HG03460 (cell line): ENCODE data around the gene PHLPP1.
A peak's percentile ranks its signal among the peaks of the same experiment; 100 is the strongest.

Source experiments
- ATAC-seq: cut with Tn5 transposase; IDR thresholded peaks from one replicate; pipeline ENCODE4 v1.9.1; 2021; ENCODE audit not compliant: unreplicated experiment

PHLPP1 gene

GRCh38 chr18:62975785-62976184 is 260.4 kb downstream of the PHLPP1 start:
- no peak for ATAC-seq

DNA sequence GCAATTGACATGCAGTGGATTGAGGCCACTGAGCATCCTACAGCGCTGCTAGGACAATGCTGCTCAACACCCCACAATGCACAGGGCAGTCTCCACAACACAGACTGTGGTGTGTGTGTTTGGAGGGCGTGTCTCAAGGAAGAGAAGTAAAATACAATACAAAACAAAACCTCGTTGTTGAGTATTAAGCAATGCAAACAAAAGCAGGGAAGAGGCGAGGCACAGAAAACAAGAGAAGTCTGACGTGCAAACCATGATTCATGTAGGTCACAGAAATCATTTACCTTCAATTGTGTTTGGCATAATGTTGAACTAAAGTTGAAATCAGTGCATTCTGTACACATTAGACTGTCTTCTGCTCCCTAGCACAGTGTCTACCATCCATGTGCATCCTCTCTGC is 260.9 kb downstream of the PHLPP1 start:
- no peak for ATAC-seq

GRCh38 chr18:62977512-62977911 is 262.2 kb downstream of the PHLPP1 start:
- ATAC-seq = no peak

GRCh38 chr18:62978251-62979049 is 263.1 kb downstream of the PHLPP1 start:
- no peak for ATAC-seq

DNA sequence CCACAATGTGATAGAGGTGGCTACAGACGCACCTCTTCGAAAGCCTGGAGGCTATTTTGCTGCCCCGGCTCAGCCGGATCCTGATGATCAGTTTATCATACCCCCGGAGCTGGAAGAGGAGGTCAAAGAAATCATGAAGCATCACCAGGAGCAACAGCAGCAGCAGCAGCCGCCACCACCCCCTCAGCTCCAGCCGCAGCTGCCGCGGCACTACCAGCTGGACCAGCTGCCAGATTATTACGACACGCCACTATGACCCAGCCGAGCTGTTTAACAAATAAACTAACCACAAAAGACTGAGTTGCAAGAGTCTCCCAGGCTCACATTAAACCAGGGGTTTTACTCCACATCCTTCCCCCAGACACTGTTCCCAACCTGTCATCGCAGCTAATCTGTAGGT is 263.8 kb downstream of the PHLPP1 start:
- ATAC-seq = no peak

DNA sequence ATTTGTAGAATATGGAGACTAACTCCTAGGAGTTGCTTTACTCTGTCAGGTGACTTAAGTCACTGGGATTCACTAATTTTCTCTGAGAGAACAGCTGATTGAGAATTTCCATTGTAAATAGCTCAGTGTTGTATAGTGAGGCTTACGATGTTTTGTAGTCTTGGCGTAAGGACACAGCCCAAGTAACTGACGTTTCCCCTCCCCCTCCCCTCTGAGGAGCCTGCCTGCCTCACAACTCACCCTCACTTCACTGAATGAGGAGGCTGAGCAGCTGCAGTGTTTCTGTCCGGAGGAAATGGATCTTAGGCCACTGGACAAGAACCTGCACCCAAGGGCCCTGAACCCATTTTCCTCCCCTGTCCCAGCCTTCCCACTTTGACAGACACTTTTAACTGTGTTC is 264.6 kb downstream of the PHLPP1 start:
- no peak for ATAC-seq

GRCh38 chr18:62981566-62981965 is 266.2 kb downstream of the PHLPP1 start:
- ATAC-seq = no peak

- ATAC-seq = peak; percentile 53
Observed at GRCh38 chr18:62982600-62983251, 267.4 kb downstream of the PHLPP1 start.

DNA sequence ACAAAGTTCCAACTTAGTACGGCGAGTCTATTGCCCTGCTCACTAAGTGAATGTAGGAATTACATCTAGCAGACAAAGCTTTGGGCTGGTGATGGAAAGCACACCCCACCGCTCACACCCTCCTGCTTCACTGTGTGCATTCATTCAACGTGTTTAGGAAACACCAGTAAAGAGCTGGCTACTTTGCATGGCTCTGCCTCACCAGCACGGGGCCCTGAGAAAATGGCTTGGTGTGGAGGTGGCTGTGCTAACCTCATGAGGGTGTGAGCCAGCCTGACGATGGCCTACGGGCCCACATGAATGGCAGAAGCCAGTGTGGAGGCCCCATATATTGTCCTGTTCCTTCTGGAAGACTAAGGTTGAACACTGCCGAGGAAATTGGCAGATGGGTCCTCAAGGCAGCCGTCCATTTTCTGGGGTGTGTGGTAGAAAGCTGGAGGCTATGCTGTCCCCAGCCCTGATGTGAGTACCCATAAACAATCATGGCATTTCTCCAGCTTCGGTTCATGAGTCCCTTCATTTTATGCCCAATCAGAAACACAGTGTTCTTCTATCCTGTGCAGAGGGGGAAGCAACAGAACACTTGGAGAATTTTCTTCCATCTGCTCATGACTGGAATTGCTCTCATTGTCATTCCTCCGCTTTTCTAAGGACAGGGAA is 269.4 kb downstream of the PHLPP1 start:
- ATAC-seq = no peak

- no peak for ATAC-seq
Observed at GRCh38 chr18:62986490-62986889, 271.1 kb downstream of the PHLPP1 start.

GRCh38 chr18:62987055-62987830 is 271.9 kb downstream of the PHLPP1 start:
- no peak for ATAC-seq

- ATAC-seq = no peak
Observed at GRCh38 chr18:62987859-62988258, 272.5 kb downstream of the PHLPP1 start.

DNA sequence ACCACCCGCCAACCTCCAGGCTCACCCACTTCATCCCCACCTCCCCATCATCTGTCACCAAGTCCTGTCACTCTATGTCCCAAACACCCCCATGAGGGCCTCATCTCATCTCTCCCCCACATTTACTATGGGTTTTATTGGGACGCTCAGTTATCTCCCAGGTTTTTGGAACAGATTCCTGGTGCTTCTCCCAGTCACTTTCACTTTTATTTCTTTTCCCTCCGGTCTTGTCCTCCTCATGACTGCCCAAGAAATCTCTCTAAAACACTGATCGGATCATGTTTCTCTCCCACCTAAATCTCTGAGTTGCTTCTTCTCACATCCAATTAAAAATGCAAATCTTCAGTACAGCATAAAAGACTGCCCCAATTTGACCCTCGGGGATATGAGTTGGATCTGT is 273.1 kb downstream of the PHLPP1 start:
- no peak for ATAC-seq

DNA sequence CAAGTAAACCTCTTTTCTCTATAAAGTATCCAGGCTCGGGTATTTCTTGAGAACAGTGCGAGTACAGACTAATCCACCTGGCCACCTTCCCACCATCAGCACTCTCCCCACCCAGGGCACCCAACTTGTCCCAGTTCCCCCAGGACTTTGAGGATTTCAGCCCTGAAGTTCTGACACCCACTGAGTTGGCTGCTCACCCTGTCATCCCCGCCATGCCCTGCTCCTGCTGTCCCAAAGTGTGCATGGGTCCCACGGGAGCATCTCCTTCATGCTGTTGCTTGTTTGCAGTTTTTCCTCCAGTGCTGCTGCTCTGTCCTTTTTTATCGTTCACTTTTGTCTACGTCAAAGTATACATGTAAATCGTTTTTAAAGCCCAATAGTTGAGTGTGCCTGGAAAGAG is 273.9 kb downstream of the PHLPP1 start:
- ATAC-seq = no peak

DNA sequence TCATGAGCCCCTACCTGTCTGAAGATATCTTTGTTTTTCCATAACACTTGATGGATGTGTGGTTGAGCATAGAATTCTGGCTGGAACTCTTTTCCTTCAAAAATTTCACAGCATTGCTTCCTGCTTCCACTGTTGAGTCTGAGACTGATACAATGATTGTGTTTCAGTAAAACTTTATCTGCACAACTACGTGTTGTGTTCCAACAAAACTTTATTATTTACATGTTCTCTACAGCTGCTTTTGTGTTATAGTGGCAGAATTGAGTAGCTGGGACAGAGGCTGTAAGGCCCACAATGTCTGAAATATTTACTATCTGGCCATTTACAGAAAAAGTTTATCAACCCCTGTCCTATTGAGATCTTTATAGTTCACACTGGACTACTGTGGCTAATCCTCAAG is 275.3 kb downstream of the PHLPP1 start:
- ATAC-seq = no peak

GRCh38 chr18:62991389-62991788 is 276.0 kb downstream of the PHLPP1 start:
- no peak for ATAC-seq

DNA sequence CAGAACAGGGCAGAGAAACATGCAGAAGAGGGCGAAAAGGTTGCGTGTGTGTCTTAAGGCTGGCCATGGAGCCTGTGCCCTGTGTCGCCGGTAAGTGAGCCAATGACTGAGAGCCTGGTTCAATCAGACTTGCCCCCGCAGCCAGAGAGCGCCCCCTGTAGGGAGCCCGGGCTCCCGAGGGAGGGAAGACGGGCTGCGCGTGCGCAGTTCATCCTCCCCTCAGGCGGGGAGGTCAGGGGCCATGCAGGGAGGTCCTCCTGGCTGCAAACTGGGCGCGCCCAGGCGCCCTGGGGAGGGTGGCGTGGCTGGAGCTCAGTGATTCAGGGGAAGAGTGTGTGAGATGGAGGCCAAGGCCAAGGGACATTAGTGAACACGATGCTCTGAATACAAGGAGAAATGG is 276.6 kb downstream of the PHLPP1 start:
- ATAC-seq = no peak

GRCh38 chr18:62992877-62993365 is 277.6 kb downstream of the PHLPP1 start:
- ATAC-seq = no peak

GRCh38 chr18:62996566-62996965 is 281.2 kb downstream of the PHLPP1 start:
- no peak for ATAC-seq

GRCh38 chr18:62997076-62997475 is 281.7 kb downstream of the PHLPP1 start:
- ATAC-seq = no peak

GRCh38 chr18:62998443-62998842 is 283.1 kb downstream of the PHLPP1 start:
- no peak for ATAC-seq
